Fibroblast of peridontal ligament (primary cell): Measurements from ENCODE around the gene PNMA8A.
"Not testable (repeated sequence)": the region's sequence is repeated elsewhere in the genome, so short reads cannot be mapped to it uniquely, and the experiment has no call there.

Experiments used
- DNase-seq: peaks from one replicate; pipeline ENCODE4 v3.0.0-alpha.2; 2010; ENCODE audit errors: extremely low read depth

Gene PNMA8A

DNA sequence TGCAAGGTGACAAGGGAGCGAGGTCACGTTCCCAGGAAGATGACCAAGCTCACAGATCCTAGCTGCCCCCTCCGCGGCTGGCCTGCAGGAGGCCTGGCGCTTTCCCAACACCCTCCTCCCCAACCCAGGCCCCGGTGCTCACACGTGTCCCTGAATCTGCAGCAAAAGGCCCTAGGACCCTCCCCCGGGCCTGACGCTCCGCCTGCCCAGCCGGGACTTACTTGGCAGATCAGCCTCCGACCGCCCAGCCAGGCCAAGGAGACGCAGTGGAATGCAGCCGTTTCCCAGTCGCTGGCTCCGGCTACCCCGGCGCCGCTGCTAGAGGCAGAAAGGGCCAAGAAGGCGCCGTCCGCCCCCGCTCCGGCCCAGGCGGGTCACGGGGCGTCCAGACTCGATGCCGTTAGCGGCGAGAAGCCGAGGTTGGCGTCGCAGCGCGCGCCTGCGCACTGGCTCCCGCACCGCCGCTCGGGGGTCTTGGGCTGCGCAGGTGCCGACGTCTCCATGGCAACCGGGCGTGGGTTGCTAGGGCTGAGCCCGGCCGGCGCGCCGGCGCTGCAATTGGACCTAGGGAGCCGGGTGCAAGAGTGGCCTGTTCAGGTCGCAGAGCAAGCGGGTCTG, at the start of gene PNMA8A:
Gene PNMA8A, minus strand, starts transcription at position 448 of the 618 bp plus-strand sequence. CDS start 528 bp downstream, outside the sequence.
- peak; percentile 52 for DNase-seq

- DNase-seq = no peak
These were observed 49.3 kb upstream of the PNMA8A start for GRCh38 chr19:46520616-46521015.

- no peak for DNase-seq
These were observed 46.1 kb upstream of the PNMA8A start for GRCh38 chr19:46517471-46517870.

DNA sequence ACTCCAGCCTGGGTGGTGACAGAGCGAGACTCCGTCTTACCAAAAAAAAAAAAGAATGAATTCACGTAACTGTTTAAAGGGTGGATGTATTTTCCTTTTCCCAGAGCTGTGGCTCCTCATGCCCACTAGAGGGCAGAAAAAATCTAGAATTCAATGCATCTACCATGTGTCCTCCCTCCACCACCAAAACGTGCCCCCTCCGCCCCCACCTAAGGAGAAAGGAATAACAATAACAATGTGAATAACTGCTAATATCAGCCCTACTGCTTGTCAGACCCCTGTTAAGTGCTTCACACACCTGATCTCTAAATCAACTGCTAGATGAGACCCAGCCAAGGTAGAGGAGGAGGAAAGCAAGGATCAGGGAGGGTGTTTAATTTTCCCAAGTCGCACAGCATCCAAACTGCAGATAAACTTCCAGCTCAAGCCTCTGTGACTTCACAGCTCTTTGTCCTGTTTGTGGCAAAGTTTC, 44.6 kb upstream of the PNMA8A start:
- peak; percentile 43 for DNase-seq

DNA sequence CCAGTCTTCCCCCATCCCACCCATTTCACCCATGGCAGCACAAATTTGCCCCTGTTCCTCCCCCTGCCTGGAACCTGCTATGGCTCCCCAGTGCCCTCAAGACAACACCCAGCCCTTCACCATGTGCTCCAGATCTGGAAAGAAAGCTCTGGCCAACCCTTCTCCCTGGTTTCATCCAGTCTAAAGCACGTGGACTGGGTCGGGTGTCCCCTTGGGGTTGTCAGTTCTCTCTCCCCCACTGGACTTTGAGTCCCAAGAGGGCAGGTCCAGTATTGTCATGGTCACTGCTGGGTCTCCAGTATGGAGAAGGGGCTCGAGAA, 43.9 kb upstream of the PNMA8A start:
- DNase-seq = no peak

- DNase-seq = no peak
These were observed 43.4 kb upstream of the PNMA8A start for GRCh38 chr19:46514589-46515289.

GRCh38 chr19:46513461-46514236, 42.3 kb upstream of the PNMA8A start:
- peak; percentile 74 for DNase-seq

- no peak for DNase-seq
These were observed 39.9 kb upstream of the PNMA8A start for GRCh38 chr19:46511237-46511636.

DNA sequence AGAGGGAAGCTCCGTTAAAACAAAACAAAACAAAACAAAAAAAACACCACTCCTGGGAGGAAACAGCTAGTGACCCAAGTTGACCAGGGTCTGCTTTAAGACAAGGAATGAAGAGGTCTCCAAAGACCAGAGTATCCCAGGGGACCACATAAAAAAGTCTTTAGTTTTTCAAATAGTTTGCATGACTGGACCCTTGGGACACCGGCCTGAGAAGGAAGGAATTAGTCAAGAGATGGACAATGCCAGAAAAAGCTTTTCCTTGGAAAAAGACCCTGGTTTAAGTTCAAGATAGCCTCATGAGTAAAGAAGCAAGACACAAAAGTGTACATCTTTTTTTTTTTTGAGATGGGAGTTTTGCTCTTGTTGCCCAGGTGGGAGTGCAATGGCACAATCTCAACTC, 36.8 kb upstream of the PNMA8A start:
- DNase-seq = no peak

DNA sequence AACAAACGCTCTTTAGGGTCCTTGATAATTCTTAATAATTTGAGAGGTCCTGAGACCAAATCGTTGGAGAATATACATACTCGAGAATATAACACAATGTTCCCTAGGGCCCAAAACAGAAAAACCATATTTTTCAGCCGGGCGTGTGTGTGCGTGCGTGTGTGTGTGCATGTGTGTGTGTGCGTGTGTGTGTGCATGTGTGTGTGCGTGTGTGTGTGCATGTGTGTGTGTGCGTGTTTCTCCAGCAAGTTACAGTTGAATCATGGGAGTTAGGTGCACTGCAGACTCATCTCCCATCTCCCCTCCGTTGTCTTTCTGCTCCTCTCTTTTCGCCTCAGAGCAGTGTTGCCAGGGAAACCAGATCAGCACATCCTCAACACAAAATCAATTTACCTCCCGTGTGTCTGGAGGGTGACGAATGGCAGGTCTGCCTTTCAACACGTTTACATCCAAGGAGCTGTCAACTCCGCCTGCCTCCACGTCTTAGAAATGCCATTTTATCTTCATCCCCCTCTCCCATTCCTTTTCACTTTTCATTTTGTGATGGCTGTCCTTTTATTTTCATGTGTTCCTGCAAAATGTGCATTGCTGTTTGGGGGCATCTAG, 32.6 kb upstream of the PNMA8A start:
- DNase-seq = no peak

DNA sequence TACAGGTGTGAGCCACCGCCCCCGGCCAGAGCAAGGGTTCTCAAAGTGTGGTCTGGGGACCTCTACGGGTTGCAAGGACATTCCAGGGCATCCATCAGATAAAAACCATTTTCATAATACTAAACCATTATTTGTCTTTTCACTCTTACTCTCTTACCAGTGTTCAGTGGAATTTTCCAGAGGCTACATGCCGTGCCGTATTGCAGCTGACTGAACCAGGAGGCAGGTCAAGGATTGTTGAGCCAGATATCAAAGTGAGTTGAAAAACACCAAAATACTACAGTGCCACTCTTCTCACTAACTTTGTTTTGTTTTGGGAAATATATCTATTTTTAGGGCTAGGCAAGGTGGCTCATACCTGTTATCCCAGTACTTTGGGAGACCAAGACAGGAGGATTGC, 31.5 kb upstream of the PNMA8A start:
- DNase-seq = no peak

GRCh38 chr19:46499692-46500091, 28.3 kb upstream of the PNMA8A start:
- DNase-seq = no peak

GRCh38 chr19:46497773-46498172, 26.4 kb upstream of the PNMA8A start:
- peak; percentile 24 for DNase-seq

DNA sequence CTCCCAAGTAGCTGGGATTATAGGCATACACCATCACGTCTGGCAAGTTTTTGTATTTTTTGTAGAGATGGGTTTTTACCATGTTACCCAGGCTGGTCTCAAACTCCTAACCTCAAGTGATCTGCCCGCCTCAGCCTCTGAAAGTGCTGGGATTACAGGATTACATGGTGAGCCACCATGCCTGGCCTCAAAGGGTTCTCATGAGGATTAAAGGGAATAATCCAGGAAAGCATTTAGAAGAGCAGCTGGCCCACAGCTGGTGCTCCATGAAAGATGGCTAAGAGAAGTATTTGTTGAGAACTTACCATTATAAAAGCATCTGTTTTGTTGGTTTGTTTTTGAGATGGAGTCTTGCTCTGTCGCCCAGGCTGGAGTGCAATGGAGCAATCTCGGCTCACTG, 25.5 kb upstream of the PNMA8A start:
- DNase-seq = not testable (repeated sequence)

DNA sequence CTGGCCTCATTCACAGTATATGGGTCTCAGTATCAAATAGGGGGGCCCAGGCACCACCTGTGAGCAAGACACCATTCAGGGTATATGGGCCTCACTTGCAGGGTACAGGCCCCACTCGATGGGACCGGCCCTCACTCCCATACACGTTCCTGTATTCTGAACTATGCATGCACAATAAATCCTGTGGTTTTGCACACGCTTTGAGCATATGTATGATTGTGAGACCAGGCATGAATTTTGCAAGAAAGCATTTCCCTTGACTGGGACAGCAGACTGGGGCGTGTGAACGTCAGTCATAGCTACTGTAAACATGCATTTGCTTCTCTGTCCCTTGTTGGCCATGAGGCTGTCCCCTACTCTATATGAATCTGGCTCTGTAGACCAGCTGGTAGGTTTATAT, 24.9 kb upstream of the PNMA8A start:
- no peak for DNase-seq

- peak; percentile 33 for DNase-seq
These were observed 24.4 kb upstream of the PNMA8A start, which contains the start of gene PNMA8B for GRCh38 chr19:46495786-46496099. Gene PNMA8B, minus strand, starts transcription at chr19:46495867. Its CDS starts 402 bp downstream, at chr19:46495465.

DNA sequence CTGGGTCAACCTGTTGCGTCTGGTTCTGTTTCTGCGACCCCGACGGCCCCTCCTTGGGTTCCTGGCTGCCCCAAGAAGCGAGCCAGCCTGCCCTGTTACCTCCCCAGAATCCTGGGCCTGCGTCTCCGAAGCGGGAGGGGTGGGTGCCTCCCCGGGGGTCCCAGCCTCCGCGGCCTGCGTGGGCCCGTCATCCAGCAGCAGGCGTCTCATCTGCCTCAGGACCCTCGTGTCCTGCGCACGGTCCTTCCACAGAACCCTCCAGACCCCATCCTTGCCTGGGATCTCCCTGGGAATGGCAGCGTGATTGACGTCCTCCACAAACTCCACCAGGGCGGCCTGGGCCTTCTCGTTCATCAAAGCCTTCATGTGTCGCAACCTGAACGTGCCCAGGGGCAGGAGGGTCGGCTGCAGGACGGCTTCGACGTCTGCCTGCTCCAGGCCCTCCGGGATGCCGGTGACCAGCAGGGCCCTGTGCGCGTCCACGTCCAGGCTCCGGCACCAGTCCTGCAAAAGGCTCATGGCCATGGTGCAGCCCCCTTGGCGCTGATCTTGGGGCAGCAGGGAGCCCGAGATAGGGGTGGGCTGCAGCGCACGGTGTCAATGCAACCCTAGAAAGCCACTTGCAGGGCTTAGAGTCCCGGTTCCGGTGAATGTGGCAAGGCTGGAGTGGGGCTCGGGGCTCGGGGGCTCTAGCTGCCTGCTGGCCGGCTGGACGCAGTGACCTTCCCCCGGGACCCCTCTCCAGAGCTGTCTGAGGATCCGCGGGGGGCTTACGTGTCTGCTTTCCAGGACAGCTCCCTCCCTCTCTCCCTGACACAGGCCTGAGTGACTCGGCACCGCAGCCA, 23.8 kb upstream of the PNMA8A start:
- no peak for DNase-seq

DNA sequence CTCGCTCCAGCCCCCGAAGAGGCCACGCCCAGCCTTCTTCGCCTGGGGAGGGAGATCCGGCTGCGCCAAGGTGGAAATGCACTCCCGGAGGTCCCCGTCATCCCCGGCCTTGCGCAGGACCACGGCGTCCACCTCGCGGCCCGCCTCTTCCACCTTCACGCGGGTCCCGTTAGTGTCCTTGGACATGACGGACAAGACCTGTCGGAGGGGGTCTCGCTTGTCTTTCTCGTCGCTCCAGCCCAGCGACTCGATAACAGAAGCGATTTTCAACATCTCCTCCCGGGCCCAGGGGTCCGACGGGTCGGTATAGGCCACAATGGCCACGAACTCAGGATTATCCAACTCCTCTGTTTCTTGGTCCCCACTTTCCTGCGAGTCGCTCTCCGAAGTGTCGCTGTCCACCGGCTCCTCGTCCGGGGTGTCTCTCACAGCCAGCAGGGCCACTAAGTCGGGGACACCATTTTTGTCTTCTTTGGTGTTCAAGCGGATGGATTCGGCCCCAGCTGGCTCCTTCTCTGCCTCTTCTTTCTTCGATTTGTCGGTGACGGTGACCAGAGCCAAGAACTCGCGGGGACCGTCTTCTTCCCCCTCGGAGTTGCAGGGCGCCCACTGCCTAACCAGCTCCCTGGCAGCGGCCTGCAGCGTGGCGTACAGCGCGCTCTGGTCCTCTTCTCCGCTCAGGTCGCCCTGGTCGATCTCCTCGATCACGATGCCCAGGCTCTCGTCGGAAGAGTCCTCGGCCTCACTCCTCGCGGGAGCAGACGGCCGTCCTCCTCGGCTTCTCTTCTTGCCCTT, 23.0 kb upstream of the PNMA8A start:
- no peak for DNase-seq

- DNase-seq = no peak
These were observed 22.1 kb upstream of the PNMA8A start for GRCh38 chr19:46493236-46494145.

- DNase-seq = no peak
These were observed 21.5 kb upstream of the PNMA8A start for GRCh38 chr19:46492841-46493235.
